SK-N-MC (cell line): Measurements from ENCODE around the gene MED17.

Experiments used
- EZH2 ChIP-seq: fragments of 200-600 bp; sonication (generic); IDR thresholded peaks from one replicate; pipeline ENCODE4 v1.6.1; 2017; ENCODE audit warnings: antibody characterized with exemption
- FOXP2 ChIP-seq: optimal IDR thresholded peaks from 2 replicates; pipeline ENCODE3; 2011; ENCODE audit warnings: mild to moderate bottlenecking, moderate library complexity; ENCODE audit not compliant: insufficient read depth; ENCODE audit errors: extremely low read length, control extremely low read depth
- POLR2AphosphoS5 ChIP-seq: IDR thresholded peaks from 2 replicates; pipeline ENCODE4 v1.6.1; 2012; ENCODE audit warnings: mild to moderate bottlenecking, low read depth, low read length, borderline replicate concordance

- TF ChIP-seq POLR2AphosphoS5 (no peak), EZH2 (no peak), FOXP2 (no peak)
Measured at GRCh38 chr11:93740031-93740729, 43.9 kb upstream of the MED17 start.
